HG03045 (cell line): ENCODE data around the gene RPS28.

Source experiments
- ATAC-seq: cut with Tn5 transposase; IDR thresholded peaks from one replicate; pipeline ENCODE4 v1.9.1; 2021; ENCODE audit warnings: mild to moderate bottlenecking, moderate library complexity; ENCODE audit not compliant: unreplicated experiment

The RPS28 gene

DNA sequence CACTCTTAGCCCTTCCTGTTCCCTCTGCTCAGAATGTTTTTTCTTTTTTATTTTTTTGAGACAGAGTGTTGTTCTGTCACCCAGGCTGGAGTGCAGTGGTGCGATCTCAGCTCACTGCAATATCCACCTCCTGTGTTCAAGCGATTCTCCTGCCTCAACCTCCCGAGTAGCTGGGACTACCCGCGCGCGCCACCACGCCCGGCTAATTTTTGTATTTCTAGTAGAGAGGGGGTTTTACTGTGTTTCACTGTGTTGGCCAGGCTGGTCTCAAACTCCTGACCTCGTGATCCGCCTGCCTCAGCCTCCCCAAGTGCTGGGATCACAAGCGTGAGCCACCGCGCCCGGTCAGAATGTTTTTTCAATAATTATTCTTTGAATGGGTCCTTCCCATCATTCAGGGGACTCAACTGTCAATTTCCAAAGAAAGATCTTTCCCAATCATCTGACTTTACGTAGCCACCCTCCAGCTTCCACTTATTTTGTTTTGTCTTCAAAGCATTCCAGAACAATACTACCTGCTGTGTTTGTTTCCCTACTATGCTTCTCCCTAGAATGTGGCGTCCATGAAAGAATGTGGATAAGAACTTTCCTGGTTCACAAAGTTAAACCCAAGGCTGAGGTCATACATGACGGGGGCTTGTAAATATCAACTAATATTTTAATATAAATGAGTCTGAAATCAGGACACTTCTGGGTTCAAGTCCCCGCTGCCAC is 1.3 kb upstream of the RPS28 start:
- no peak for ATAC-seq

DNA sequence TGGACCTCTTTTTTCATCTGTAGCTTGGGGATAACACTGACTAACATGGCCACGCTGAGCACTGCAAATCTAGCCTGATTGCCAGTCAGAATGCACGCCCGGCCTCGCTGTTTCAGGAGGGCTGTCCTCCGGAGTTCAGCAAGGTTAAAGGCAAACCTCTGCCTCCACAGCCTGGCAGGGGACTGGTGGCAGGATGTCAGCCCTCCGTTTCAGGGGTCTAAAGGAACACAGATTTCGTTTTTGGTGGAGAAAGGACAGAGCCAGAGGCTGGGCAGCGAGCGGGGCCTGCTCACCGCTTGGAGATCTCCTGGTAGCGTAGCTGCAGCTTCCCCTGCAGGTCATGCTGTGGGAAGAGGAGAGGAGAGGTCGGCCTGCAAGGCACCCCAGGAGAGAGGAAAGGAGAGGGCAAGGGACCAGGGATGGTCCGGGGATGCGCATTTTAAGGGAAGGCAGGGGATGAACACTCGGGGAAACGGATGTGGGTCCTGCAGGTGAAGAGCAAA is 681 bp upstream of the RPS28 start:
- no peak for ATAC-seq

DNA sequence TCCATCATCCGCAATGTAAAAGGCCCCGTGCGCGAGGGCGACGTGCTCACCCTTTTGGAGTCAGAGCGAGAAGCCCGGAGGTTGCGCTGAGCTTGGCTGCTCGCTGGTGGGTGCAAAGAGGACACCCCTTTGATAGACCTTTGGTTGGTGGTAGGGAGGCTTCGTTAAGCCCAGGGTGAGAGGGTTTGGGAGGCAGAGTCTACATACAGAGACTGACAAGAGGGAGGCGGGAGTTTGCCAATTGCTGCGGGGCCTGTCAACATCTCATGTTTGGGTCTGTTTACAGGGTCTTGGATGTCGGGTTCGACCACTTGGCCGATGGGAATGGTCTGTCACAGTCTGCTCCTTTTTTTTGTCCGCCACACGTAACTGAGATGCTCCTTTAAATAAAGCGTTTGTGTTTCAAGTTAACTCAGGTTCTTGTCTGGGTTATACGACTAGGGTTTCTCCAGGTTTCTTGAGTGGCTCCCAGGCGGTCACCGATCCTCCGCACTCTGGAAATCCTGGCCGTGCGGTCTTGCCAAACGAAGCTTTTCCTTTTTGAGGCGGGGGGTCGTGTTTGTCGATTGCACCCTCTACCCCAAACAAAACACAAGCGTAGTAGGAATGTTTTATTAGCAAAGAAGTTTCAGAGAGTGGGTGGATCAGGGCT is 816 bp downstream of the RPS28 start:
- no peak for ATAC-seq

DNA sequence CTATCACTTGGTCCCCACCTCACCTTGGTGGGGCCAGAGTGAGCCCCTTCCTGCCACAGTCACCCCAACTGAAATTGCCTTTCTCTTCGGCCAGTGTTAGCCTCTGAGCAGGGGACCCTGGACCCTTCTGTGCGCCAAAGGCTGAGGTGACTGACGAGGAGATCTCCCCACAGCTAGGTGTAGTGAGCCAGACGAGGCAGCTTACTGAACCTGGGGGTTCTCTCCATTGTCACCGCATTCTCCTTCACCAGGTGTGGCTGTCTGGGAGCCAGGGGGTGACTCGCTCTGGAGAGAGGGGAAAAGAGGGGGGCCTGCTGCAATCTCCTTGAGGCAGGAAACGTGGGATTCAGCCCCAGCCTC is 1.3 kb downstream of the RPS28 start:
- no peak for ATAC-seq

DNA sequence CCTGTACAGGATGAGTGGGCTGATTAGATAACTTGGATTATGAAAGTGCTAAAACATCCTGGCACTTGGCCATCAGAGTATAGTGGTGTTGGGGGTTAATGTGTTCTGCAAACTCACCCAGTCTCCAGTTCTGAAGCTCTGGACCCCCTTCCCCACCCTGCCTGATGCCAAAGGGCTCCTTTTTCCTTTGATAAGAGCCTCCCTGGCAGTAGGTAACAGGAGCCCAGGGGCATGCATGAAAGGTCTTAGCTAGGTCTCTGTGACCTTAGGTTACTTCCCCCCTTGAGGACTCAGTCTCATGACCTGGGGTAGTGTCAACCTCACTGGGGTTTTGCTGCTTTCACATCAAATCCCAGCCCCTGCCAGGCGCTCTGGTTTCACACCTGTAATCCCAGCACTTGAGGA is 2.5 kb downstream of the RPS28 start:
- ATAC-seq, result no peak

DNA sequence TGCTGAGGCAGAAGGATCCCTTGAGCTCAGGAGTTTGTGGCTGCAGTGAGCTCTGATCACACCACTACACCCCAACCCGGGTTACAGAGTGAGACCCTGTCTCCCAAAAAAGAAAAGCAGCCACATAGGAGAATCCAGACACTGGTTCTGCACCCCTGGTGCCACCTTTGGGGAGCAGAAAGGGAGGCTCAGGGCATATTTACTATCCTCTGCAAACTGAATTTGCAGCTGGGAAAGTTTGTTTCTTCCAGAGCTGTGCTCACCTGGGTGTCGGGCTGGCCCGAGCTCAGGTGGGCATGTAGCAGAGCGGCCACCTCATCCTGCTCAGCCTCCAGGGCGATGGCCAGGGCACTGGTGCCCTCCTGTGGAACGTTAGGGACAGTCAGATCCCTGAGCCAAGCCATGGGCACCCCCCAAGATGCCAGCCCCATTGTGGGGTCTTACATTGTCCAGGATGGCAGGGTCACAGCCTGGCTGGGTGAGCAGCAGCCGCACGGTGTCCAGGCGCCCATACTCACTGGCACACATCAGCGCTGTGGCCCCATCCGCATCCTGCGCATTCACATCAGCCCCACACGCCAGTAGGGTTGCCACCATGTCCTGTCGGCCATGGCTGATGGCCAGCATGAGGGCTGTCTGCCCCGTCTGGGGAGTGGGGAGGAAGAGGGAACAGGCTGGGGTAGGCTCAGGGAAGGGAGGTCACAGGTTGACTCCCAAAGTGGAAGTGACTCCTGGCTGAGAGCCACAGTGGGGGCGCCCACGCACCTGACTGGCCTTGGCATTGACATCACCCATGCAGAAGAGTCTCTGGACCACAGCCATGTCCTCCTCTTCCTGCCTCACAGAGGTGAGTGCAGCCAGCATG is 3.1 kb downstream of the RPS28 start:
- ATAC-seq, result no peak

DNA sequence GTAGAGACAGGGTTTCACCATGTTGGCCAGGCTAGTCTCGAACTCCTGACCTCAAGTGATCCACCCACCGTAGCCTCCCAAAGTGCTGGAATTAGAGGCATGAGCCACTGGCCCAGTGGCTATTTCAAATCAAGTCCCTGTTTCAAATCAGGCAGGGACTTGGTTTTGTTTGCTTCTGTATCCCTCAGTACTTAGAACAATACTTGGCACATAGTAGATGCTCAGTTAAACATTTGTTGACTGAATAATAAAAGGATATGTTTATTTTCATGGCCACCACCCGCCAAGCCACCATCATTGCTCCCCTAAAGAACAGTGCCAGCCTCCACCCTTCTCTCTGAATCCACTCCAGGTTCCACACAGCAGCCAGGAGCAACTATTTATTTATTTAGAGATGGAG is 4.2 kb downstream of the RPS28 start:
- no peak for ATAC-seq

DNA sequence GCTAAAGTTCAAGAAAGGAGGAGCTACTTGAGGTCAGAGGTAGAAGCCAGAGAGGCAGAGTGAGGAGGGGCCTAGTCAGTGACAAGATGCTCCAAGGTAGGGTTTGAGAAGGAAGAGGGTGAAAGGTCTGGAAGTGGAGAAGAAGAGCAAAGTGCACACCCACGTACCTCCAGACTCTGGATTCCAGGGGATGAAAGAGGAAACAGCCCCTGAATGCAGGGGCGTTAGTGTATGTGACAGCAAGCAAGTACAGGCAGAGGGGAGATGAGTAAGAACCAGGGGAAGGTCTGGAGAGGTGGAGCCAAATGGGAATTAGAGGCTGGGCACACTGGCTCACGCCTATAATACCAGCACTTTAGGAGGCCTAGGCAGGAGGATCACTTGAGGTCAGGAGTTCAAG is 8.7 kb downstream of the RPS28 start:
- no peak for ATAC-seq

DNA sequence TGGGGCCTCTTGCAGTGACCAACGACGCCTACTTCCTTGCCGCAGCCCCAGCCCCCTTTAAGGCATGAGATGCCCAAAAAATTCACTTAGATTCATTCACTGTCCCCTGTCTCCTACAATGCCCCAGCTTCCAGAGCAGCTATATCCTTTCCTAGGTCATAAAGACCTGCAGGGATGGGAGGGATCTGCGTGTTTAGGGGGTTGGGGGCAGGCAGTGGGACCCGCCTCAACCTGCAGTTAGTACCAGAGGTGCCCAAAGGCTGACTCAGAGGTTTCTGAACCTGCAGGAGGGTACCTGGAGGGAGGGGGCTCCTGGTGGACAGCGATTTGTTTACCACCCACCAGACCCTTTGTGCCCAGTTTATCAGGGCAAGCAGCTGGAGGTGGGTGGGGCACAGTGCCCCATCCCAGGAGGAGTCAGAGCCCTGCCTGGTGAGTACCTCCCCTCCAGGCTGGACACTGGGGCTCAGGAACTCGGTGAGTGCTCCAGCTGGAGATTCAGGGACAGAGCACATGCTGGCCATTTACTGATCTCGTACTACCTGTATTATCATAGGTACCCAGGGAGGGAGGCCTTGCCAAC is 10.1 kb downstream of the RPS28 start:
- ATAC-seq, result no peak

DNA sequence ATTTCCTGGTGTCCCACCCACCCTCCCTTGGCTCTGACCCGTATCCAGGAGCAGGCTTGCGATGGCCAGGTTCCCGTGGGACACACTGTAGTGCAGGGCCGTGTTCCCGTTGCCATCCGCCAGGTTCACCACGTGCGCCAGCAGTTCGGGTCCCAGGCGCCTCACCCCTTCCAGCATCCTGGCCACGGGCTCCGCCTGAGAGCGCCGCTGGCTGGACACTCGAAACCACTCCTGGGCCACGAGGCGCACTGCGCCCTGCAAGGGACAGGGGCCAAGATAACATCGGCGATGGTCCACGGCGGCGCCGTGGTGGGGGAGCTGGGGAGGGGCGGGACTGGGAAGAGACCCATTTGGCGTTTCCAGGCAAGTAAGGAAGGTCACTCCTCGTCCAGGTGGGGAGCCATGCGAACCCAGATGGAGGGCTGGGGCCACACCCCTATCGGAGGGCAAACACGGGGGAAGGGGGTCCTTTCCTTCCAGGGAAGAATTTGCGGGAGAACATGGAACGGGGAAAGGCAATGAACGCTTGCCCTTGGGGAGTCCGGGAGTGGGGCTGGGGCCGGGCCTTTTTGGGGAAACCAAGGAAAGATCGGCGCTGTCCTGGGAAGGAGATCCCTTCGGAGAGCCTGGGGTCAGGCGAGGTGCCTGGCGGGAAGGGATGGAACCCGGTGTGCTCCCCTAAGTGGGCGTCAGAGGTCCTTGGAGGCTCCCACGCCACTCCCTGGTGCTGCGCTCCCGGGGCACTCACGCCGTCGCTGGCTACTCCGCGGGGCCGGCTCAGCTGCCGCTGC is 11.9 kb downstream of the RPS28 start:
- ATAC-seq, result no peak

DNA sequence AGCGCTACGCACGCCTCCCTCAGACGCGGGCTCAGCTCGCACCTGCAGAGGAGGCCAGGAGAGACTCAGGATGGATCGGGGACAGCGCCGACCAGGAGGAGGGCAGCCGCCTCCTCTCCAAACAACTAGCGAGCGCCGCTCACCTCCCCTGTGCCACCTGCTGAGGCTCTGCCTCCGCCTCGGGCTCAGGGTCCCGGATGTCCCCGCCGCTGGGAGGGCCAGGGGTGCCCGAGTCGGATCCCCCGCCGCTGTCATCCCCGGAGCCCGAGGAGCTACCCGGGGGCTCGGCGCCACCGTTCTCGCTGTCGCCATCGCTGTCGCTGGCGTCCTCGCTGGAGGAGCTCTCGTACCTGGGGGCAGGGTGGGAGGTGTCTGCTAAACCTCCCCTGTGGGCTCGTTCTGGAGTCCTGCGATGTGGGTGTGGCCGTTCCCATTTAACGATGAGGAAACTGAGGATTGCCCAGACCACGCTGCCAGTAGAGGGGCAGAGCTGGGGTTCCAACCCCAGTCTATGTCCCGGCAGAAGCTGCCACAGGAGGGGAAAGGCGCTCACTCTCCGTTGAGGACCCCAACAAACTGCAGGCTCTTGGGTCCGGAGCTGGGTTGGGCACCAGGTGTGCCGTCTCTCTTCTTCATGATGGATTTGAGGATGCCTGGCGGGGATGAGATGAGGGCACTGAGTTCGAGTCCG is 12.6 kb downstream of the RPS28 start:
- ATAC-seq, result no peak

DNA sequence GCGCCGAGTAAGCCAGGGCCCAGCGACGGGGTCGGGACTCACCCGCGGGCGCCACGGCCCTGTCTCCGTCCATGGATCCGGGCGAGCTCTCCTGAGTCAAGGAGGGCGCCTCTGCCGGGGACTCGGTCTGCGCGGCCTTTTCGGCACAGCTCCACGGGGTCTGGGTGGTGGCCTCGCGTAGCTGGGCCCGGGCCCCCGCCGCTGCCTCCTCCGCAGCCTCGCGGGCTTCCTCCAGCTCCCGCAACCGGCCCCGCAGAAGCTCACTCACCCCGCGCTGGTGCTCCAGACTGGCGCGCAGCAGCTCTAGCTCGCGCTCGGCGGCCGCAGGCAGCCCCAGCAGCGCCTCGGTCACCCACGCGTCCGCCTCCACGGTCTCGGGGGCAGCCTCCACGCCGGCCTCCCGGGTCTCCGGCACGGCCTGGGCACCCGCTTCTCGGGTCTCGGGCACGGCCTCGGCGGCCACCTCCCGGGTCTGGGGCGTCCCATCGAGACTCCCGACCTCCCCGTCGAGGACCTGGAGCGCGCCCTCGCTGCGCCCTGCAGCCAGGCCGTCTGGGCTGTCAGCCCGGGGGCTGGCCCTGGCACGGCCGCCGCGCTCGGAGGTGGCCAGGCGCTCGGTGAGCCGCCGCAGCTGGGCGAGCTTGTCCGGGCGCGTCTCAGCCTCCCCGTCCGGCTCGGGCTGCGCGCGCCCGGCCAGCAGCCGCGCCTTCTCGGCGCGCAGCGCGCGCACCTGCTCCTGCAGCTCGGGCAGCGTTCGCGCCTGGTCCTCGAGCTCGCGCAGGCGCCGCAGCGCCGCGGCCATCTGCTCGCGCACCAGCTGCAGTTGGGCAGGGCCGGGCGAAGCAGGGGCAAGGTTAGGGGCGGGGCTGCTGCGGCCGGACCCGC is 13.4 kb downstream of the RPS28 start:
- ATAC-seq, result no peak

DNA sequence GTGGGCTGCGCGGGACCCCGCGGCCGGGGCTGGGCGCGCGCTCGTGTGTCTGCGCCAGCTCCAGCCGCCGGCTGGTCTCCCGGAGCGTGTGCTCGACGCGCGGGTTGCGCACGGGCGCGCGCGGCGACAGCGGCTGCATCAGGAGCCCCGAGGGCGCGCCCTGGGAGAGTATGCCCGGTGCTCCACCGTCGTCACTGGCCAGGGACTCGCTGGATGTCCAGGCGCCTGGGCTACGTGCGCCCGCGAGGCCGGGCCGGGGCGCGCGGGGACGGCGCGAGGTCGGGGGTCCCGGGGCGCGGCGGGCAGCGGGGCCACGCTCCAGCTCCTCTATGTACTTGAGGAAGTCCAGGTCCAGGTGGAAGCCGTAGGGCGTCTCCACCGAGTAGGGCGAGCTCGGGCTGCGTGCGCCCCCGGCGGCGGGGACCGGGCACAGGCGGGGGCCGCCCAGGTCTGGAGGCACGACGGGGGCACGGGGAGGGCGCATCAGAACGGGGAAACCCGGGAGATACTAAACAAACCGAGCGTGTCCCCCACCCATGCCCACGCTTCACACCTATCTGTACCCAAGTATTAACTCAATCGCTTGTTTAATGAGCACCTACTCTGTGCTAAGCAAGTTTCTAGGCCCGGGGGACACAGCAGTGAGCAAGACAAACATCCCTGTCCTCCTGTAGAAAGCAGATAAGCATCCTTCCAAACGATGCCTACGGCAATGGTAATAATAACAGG is 14.2 kb downstream of the RPS28 start:
- ATAC-seq, result no peak

DNA sequence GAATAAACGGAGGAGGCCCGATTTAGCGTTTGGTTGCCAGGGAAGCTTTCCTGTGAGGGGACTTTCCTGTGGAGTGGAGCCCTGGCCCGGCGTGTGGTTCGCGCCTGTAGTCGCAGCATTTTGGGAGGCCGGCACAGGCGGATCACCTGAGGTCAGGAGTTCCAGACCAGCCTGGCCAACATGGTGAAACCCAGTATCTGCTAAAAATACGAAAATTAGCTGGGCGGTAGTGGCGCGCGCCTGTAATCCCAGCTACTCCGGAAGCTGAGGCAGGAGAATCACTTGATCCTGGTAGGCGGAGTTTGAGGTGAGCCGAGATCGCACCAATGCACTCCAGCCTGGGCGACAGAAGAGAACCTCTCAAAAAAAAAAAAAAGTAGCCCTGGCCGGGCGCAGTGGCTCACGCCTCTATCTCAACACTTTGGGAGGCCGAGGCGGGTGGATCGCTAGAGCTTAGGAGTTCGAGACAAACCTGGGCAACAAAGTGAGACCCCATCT is 14.8 kb downstream of the RPS28 start:
- ATAC-seq, result no peak

DNA sequence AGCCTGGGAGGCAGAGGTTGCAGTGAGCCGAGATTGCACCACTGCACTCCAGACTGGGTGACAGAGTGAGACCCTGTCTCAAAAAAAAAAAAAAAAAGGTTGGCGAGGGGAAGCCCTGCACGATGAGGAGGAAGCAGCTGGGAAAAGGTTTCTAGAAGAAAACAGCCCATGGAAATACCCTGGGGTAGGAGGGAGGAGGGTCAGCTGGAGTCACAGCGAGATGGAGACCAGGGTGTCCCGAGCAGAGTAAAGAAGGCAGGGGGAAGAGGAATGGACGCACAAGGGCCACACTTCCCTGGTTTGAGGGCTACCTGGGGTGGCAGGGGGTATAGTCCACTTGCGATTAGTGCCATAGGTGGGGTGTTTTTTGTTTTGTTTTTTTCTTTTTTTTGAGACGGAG is 15.4 kb downstream of the RPS28 start:
- no peak for ATAC-seq

DNA sequence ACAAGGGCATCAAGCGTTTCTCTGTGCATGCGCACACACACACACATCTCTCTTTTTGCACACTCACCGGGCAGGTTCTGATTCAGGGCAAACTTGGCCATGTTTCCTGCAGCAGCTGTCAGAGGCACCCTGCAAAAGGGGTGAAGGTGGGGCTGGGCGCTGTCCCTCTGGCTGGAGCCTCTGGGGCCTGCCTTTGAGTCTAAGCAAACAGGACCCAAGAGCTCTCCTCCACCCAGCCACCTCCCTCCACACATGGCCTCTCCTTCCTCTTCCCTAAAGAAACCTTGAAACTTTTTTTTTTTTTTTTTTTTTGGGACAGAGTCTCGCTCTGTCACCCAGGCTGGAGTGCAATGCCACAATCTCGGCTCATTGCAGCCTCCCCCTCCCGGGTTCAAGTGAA is 16.4 kb downstream of the RPS28 start:
- no peak for ATAC-seq

DNA sequence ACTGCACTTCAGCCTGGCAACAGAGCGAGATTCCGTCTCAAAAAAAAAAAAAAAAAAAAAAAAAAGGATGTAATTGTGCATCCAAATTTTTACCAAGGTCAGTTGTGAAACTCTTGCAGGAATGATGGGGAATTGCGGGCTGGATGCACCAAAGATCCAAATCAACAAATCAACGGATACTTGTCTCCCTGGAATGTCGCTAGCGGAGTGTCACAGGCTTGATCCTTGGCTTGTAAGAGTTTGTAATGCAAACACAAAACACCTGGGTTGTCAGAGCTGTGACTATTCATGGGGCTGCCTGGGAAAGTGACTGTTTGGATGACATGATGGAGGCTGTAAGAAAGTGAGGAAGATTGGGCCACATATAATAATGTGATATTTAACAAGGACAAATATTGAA is 17.5 kb downstream of the RPS28 start:
- no peak for ATAC-seq
